GM13976 (cell line): ENCODE data around the gene APOC3.

ENCODE experiments used
- DNase-seq: peaks from one replicate; pipeline ENCODE4 v3.0.0; 2012; ENCODE audit warnings: low spot score
- in situ Hi-C: fragments of 300-500 bp; cut with MboI; formaldehyde crosslinking; loops from one replicate; pipeline ENCODE4 v1.12.0; 2022; ENCODE audit warnings: low sequenced_read_pairs, mixed read lengths, inconsistent platforms; ENCODE audit not compliant: unreplicated experiment
- TF ChIP-seq, protein P1 (sequence below): IDR thresholded peaks from 2 replicates; pipeline ENCODE4 v1.5.1; 2012; ENCODE audit warnings: borderline replicate concordance, mild to moderate bottlenecking; ENCODE audit not compliant: insufficient read depth; ENCODE audit errors: extremely low read depth, missing control alignments, control extremely low read depth

The APOC3 gene

GRCh38 chr11:116792869-116793771, 36.6 kb upstream of the APOC3 start:
- no peak for DNase-seq
- in situ Hi-C loops: loop anchor here (25.0 kb wide), 1 partner anchor 319 kb away; no protein-coding TSS in a partner anchor
- TF ChIP-seq, protein P1, sequence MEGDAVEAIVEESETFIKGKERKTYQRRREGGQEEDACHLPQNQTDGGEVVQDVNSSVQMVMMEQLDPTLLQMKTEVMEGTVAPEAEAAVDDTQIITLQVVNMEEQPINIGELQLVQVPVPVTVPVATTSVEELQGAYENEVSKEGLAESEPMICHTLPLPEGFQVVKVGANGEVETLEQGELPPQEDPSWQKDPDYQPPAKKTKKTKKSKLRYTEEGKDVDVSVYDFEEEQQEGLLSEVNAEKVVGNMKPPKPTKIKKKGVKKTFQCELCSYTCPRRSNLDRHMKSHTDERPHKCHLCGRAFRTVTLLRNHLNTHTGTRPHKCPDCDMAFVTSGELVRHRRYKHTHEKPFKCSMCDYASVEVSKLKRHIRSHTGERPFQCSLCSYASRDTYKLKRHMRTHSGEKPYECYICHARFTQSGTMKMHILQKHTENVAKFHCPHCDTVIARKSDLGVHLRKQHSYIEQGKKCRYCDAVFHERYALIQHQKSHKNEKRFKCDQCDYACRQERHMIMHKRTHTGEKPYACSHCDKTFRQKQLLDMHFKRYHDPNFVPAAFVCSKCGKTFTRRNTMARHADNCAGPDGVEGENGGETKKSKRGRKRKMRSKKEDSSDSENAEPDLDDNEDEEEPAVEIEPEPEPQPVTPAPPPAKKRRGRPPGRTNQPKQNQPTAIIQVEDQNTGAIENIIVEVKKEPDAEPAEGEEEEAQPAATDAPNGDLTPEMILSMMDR: no peak

DNA sequence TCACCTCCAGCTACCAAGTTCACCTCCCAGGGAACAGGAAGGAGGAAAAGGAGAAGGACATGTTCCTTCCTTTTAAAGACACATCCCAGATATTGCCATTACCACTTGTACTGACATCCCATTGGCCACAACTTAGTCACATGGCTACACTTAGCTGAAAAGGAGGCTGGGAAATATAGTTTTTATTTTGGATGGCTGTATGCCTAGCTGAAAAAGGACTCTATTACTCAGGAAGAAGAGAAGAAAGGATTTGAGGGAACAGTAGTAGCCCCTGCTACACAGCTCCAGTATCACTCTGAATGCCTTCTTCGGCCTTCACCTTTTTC, 36.0 kb upstream of the APOC3 start:
- in situ Hi-C loops: loop anchor here (25.0 kb wide), 1 partner anchor 319 kb away; no protein-coding TSS in a partner anchor
- TF ChIP-seq, protein P1: no peak
- DNase-seq: no peak

DNA sequence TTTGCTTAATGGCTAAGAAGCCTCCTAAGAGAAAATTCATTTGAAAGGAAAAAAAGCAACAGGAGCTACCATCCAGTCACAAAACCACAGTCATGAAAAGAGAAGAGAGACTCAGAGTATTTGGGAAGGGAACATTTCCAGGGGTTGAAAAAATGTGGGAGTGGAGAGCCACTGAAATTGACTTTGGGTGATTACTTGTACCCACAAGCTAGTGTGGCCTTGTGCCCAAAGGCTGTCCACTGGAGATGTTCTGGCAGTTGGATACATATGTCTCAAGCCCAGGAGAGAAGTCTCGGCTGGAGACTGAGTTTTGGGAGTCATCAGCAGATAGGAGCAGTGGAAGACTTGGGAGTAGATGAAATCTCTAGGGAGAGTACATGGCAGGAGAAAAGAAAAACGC, 34.9 kb upstream of the APOC3 start:
- TF ChIP-seq, protein P1: no peak
- no peak for DNase-seq
- in situ Hi-C loops: loop anchor here (25.0 kb wide), 1 partner anchor 317 kb away; no protein-coding TSS in a partner anchor

DNA sequence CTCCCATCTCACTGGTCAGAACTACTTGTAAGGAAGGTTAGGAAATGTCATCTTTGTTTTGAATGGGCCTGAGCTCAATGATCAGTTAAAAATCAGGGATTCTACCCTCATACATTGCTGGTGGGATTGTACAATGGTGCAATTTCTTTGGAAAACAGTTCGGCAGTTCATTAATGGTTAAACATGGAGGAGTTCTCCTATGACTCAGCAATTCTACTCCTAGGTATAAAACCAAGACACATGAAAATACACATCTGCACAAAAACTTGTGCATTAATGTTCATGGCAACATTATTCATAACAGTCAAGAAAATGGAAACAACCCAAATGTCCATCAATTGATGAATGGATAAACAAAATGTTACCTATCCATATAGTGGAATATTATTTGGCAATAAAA, 33.2 kb upstream of the APOC3 start:
- TF ChIP-seq, protein P1: no peak
- no peak for DNase-seq
- in situ Hi-C loops: loop anchor here (25.0 kb wide), 1 partner anchor 316 kb away; no protein-coding TSS in a partner anchor

- in situ Hi-C loops: loop anchor here (25.0 kb wide), 1 partner anchor 314 kb away; no protein-coding TSS in a partner anchor
- TF ChIP-seq, protein P1: no peak
- DNase-seq: no peak
These were observed 31.9 kb upstream of the APOC3 start for GRCh38 chr11:116797816-116798215.

DNA sequence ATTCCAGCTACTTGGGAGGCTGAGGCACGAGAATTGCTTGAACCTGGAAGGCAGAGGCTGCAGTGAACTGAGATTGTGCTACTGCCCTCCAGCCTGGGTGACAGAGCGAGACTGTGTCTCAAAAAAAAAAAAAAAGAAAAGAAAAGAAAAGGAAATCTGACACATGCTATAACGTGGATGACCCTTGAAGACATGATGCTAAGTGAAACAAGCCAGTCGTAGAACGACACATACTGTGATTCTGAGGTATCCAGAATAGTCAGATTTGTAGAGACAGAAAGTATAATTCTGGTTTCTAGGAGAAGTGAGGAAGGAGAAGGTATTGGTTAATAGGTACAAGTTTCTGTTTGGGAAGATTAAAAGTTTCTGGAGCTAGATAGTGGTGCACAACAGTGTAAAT, 31.3 kb upstream of the APOC3 start:
- in situ Hi-C loops: loop anchor here (25.0 kb wide), 1 partner anchor 314 kb away; no protein-coding TSS in a partner anchor
- TF ChIP-seq, protein P1: no peak
- no peak for DNase-seq
